GM19324 (cell line): ENCODE data around the gene ARHGEF33.
"Not testable (repeated sequence)": the region's sequence is repeated elsewhere in the genome, so short reads cannot be mapped to it uniquely, and the experiment has no call there.

ENCODE experiments used
- ATAC-seq: cut with Tn5 transposase; IDR thresholded peaks from one replicate; pipeline ENCODE4 v1.9.1; 2021; ENCODE audit warnings: mild to moderate bottlenecking, moderate library complexity; ENCODE audit not compliant: unreplicated experiment, low FRiP score

The ARHGEF33 gene

GRCh38 chr2:38907743-38908562 lies 18.3 kb downstream of the ARHGEF33 start:
- peak; percentile 49 for ATAC-seq

- no peak for ATAC-seq
Measured at GRCh38 chr2:38909872-38910271, 20.2 kb downstream of the ARHGEF33 start.

- no peak for ATAC-seq
Measured at GRCh38 chr2:38911191-38911590, 21.5 kb downstream of the ARHGEF33 start.

GRCh38 chr2:38912619-38913018 lies 22.9 kb downstream of the ARHGEF33 start:
- no peak for ATAC-seq

- no peak for ATAC-seq
Measured at GRCh38 chr2:38922389-38922788, 32.7 kb downstream of the ARHGEF33 start.

GRCh38 chr2:38922902-38923301 lies 33.2 kb downstream of the ARHGEF33 start:
- no peak for ATAC-seq

- ATAC-seq, result no peak
Measured at GRCh38 chr2:38925982-38926381, 36.3 kb downstream of the ARHGEF33 start.

- ATAC-seq, result no peak
Measured at GRCh38 chr2:38930600-38930999, 40.9 kb downstream of the ARHGEF33 start.

GRCh38 chr2:38932586-38932985 lies 42.9 kb downstream of the ARHGEF33 start:
- ATAC-seq, result no peak

GRCh38 chr2:38933653-38934052 lies 44.0 kb downstream of the ARHGEF33 start:
- ATAC-seq, result no peak

- no peak for ATAC-seq
Measured at GRCh38 chr2:38934742-38935141, 45.1 kb downstream of the ARHGEF33 start.

- ATAC-seq, result no peak
Measured at GRCh38 chr2:38935568-38936172, 46.0 kb downstream of the ARHGEF33 start.

- ATAC-seq, result not testable (repeated sequence)
Measured at GRCh38 chr2:38936516-38936915, 46.8 kb downstream of the ARHGEF33 start.

- no peak for ATAC-seq
Measured at GRCh38 chr2:38937548-38937947, 47.9 kb downstream of the ARHGEF33 start.

- no peak for ATAC-seq
Measured at GRCh38 chr2:38940746-38941145, 51.1 kb downstream of the ARHGEF33 start.

GRCh38 chr2:38943784-38944183 lies 54.1 kb downstream of the ARHGEF33 start:
- ATAC-seq, result no peak

- ATAC-seq, result no peak
Measured at GRCh38 chr2:38945372-38945771, 55.7 kb downstream of the ARHGEF33 start.

- no peak for ATAC-seq
Measured at GRCh38 chr2:38945911-38946310, 56.2 kb downstream of the ARHGEF33 start.

- ATAC-seq, result no peak
Measured at GRCh38 chr2:38947241-38948239, 57.9 kb downstream of the ARHGEF33 start.

- no peak for ATAC-seq
Measured at GRCh38 chr2:38948387-38948882, 58.8 kb downstream of the ARHGEF33 start.

- no peak for ATAC-seq
Measured at GRCh38 chr2:38948995-38949394, 59.3 kb downstream of the ARHGEF33 start.
